WI38 (cell line): ENCODE measurements around the gene DCAF5.

Source experiments
- H3K4me3 ChIP-seq: 2 replicates; pipeline ENCODE4 v1.5.1; 2011; ENCODE audit warnings: low read depth, mild to moderate bottlenecking, control low read depth, low read length
- CTCF ChIP-seq: IDR thresholded peaks from 2 replicates; pipeline ENCODE4 v1.5.1; 2012; ENCODE audit warnings: low read depth, mild to moderate bottlenecking, control low read depth, low read length

Gene DCAF5

GRCh38 chr14:69010648-69011047 is 142.3 kb downstream of the DCAF5 start:
- TF ChIP-seq CTCF: no peak
- H3K4me3 ChIP-seq: no peak overlapping the region

GRCh38 chr14:69008421-69008884 is 144.5 kb downstream of the DCAF5 start:
- H3K4me3 ChIP-seq: no peak overlapping the region
- TF ChIP-seq CTCF: no peak

GRCh38 chr14:69006346-69006745 is 146.6 kb downstream of the DCAF5 start:
- no peak overlapping the region for H3K4me3 ChIP-seq
- no peak for TF ChIP-seq CTCF

GRCh38 chr14:69005432-69006148 is 147.3 kb downstream of the DCAF5 start:
- no peak for TF ChIP-seq CTCF
- H3K4me3 ChIP-seq: no peak overlapping the region

- no peak overlapping the region for H3K4me3 ChIP-seq
- no peak for TF ChIP-seq CTCF
Observed at GRCh38 chr14:69004731-69005431, 148.0 kb downstream of the DCAF5 start.

- H3K4me3 ChIP-seq: no peak overlapping the region
- no peak for TF ChIP-seq CTCF
Observed at GRCh38 chr14:69003626-69004025, 149.3 kb downstream of the DCAF5 start.

GRCh38 chr14:69002069-69002468 is 150.8 kb downstream of the DCAF5 start:
- 0 out of 2 replicates have a peak, but pooled peaks have one; percentile 7 for TF ChIP-seq CTCF
- no peak overlapping the region for H3K4me3 ChIP-seq
